Measurements from ENCODE around the gene LACTBL1.

The LACTBL1 gene

GRCh38 chr1:22944346-22945055 is 28.2 kb downstream of the LACTBL1 start:
- no peak for DNase-seq (ENCODE audit: low read depth)

- no peak for DNase-seq (ENCODE audit: low read depth)
These were observed 31.4 kb downstream of the LACTBL1 start for GRCh38 chr1:22941257-22941656.

GRCh38 chr1:22936681-22937080 is 36.0 kb downstream of the LACTBL1 start:
- no peak for DNase-seq (ENCODE audit: low read depth)

GRCh38 chr1:22935433-22935832 is 37.2 kb downstream of the LACTBL1 start:
- no peak for DNase-seq (ENCODE audit: low read depth)

GRCh38 chr1:22932803-22933470 is 39.7 kb downstream of the LACTBL1 start:
- no peak for DNase-seq (ENCODE audit: low read depth)

- DNase-seq (ENCODE audit: low read depth) = peak; percentile 5
These were observed 42.3 kb downstream of the LACTBL1 start for GRCh38 chr1:22930240-22930912.

GRCh38 chr1:22925111-22925510 is 47.6 kb downstream of the LACTBL1 start:
- DNase-seq (ENCODE audit: low read depth) = no peak

GRCh38 chr1:22922640-22923039 is 50.0 kb downstream of the LACTBL1 start:
- DNase-seq (ENCODE audit: low read depth) = no peak

GRCh38 chr1:22921452-22922126 is 51.1 kb downstream of the LACTBL1 start:
- DNase-seq (ENCODE audit: low read depth) = no peak

GRCh38 chr1:22920734-22921451 is 51.8 kb downstream of the LACTBL1 start:
- no peak for DNase-seq (ENCODE audit: low read depth)

- DNase-seq (ENCODE audit: low read depth) = no peak
These were observed 52.5 kb downstream of the LACTBL1 start for GRCh38 chr1:22920026-22920733.

DNA sequence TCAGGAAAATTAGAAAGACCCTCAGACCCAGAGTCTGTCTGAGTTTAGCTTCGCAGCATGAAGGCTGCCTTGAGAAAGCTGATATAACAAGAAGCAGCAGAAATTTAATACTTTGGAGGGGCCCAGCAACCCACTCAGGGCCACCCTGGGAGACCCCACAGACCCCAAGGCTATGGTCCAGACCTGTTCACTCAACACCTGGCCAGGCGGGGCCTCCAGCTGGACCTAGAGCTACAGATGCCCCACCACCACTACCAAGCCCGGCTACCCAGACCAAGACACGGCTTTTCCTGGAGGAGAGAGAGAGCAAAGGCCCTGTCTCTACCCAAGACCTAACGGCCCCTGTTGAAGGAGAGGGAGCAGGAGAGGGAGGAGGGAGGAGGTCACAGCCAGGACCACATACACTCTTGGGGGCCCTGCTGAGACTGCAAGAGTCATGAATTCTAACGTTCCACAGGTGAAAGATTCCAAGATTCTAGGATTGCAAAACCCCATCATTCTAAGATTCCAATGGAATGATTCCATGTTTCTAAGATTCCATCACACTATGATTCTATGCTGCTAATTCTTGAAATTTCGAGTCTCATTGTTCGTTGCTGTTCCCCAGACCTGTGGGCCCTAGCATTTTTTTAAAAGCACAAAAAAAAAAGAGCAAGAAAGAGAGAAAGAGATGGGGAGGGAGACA is 53.2 kb downstream of the LACTBL1 start:
- DNase-seq (ENCODE audit: low read depth) = no peak

GRCh38 chr1:22918644-22919043 is 54.0 kb downstream of the LACTBL1 start:
- no peak for DNase-seq (ENCODE audit: low read depth)

DNA sequence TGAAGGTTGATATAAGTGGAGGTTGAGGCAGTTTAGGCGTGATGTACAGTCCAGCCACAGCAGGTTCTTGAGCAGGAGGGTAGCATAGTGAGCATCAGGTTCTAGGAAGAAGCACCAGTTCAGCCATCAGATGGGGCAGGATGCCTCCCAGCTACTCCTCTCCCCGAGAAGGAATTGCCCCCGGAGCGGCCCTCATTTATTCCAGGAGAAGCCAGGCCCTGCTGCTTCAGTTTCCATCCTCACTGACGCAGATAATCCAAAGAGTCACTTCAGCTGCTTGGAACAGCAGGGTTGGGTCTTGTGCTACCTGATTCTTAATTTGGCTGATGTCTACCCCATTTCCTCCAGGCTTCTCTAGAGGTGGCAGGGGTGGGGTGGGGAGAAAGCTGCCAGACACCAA is 54.7 kb downstream of the LACTBL1 start:
- DNase-seq (ENCODE audit: low read depth) = no peak

- DNase-seq (ENCODE audit: low read depth) = no peak
These were observed 56.2 kb downstream of the LACTBL1 start for GRCh38 chr1:22916471-22916820.

GRCh38 chr1:22915816-22916470 is 56.7 kb downstream of the LACTBL1 start:
- no peak for DNase-seq (ENCODE audit: low read depth)

DNA sequence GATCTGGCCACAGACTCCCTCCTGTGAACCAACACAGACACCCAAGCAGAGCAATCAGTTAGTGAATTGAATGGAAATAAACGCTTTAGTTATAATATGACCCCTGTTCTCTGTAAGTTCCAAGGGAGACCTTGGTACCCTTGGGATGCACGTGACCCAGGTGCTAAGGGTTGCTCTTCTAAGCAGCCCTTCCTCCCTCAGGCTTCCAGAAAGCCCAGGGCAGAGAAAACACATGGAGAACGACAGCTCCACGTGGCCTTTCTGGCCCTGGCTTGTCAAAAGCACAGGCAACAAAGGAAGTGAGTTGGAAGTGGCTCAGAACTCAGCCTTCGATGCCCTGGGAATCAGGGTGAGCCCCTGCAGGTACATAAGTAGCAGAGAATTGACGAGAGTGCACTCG is 57.4 kb downstream of the LACTBL1 start:
- no peak for DNase-seq (ENCODE audit: low read depth)

GRCh38 chr1:22914633-22915217 is 57.9 kb downstream of the LACTBL1 start:
- no peak for DNase-seq (ENCODE audit: low read depth)

DNA sequence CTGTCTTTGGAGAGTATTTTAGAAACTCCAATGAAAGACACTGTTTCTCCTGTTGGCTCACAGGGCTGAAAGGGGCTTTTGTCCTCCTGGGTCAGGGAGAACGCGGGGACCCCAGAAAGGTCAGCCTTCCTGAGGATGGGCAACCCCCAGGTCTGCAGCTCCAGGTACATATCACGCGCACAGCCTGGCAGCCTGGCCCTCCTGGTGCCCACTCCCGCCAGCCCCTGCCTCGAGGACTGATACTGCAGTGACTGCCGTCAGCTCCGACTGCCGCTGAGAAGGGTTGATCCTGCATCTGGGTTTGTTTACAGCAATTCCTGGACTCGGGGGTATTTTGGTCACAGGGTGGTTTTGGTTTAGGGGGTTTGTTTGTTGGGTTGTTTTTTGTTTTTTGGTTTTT is 58.5 kb downstream of the LACTBL1 start:
- DNase-seq (ENCODE audit: low read depth) = no peak
